ENCODE data around the gene MREG. TPM values are rescaled to one million over a fixed set of nuclear protein-coding genes. Genes with fewer than 3 reads are reported as not detected.
"Not testable (repeated sequence)": the region's sequence is repeated elsewhere in the genome, so short reads cannot be mapped to it uniquely, and the experiment has no call there.

MREG gene
- total RNA-seq, 1 experiment from 2014 or later, result 16.9 TPM

GRCh38 chr2:215958257-215958656 is 55.1 kb downstream of the MREG start:
- ChIA-PET CTCF (no interaction called here), POLR2A (no interaction called here), RAD21 (ENCODE audit: low non-redundant PET in 1 of 2, low total read pairs in 2 of 2, uncharacterized antibody in 2 of 2, unreplicated experiment in 2 of 2) (no interaction called here)
- Histone ChIP-seq H3K27ac (ENCODE audit: low read depth, low read length) (no peak overlapping the region), H3K27me3 (ENCODE audit: insufficient read depth, low read length) (no peaks in the 10 kb centered on the region), H3K9me2 (ENCODE audit: insufficient read depth) (no peaks in the 10 kb centered on the region), H2AFZ (ENCODE audit: low read depth, low read length, poor library complexity, severe bottlenecking) (no peak overlapping the region), H3K36me3 (ENCODE audit: control insufficient read depth in 1 of 2, insufficient read depth in 2 of 2, low read length in 2 of 2) (no peaks in the 10 kb centered on the region), H3K79me2 (ENCODE audit: insufficient read depth, low read length) (no peaks in the 10 kb centered on the region), H3K4me3 (replicated peaks in 1 of 2; ENCODE audit: low read depth in 1 of 2, low read length in 2 of 2) (no peak overlapping the region), H4K20me1 (ENCODE audit: insufficient read depth) (no peaks in the 10 kb centered on the region), H3K4me1 (ENCODE audit: control insufficient read depth in 1 of 2, insufficient read depth in 2 of 2, low read length in 2 of 2) (no peaks in the 10 kb centered on the region), H3K9me3 (ENCODE audit: control insufficient read depth in 1 of 2, insufficient read depth in 1 of 2, low read depth in 1 of 2, low read length in 2 of 2) (no peaks in the 10 kb centered on the region), H3K4me2 (ENCODE audit: low read length) (no peak overlapping the region), H3K9ac (ENCODE audit: low read length) (no peak overlapping the region)
- BruUV-seq (replicated peaks), result no TSS peak
- DNase-seq (ENCODE audit: low read depth, low spot score), result no peak
- intact Hi-C loops (cut with micrococcal nuclease), result no loop called here
- no peak for ATAC-seq
- TF ChIP-seq SP1 (IDR thresholded peaks at IDR 0.05; ENCODE audit: low read depth), result no peak
- no peak for TF ChIP-seq ZBTB33 (IDR thresholded peaks at IDR 0.05; ENCODE audit: extremely low read depth, insufficient replicate concordance, low read length)
- no peak for TF ChIP-seq CEBPB (IDR thresholded peaks at IDR 0.05; ENCODE audit: low read depth)
- no peak for TF ChIP-seq EZH2phosphoT487 (IDR thresholded peaks at IDR 0.05; ENCODE audit: borderline replicate concordance)

DNA sequence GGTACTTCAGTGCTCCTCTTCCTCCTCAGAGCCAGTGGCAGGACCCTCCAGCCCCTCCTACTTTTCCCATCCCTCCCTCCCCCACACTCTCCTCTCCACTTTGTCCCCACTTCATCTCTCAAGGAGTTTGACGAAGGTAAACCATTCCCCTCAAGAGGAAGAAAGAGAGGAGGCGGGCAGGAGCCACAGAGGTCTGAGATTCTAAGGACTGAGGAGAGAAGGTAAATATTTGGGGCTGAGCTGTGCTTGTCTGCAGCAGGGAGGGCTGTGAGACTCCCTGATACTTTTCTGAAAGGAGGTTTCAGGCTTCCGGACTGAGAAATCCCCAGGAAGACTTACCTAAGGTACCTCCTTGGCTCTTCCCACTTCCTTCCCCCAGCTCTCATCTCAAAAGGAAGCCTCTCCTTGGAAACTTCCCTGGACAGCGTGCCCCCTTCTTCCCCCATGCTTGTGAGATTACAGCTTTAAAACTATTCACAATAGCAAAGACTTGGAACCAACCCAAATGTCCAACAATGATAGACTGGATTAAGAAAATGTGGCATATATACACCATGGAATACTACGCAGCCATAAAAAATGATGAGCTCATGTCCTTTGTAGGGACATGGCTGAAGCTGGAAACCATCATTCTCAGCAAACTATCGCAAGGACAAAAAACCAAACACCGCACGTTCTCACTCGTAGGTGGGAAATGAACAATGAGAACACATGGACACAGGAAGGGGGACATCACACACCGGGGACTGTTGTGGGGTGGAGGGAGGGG is 55.8 kb downstream of the MREG start:
- DNase-seq (ENCODE audit: low read depth, low spot score); POLR2A ChIA-PET; H2AFZ ChIP-seq (ENCODE audit: low read depth, low read length, poor library complexity, severe bottlenecking); H3K4me2 ChIP-seq (ENCODE audit: low read length); RAD21 ChIA-PET (ENCODE audit: low non-redundant PET in 1 of 2, low total read pairs in 2 of 2, uncharacterized antibody in 2 of 2, unreplicated experiment in 2 of 2); H3K9ac ChIP-seq (ENCODE audit: low read length); H4K20me1 ChIP-seq (ENCODE audit: insufficient read depth); H3K36me3 ChIP-seq (ENCODE audit: control insufficient read depth in 1 of 2, insufficient read depth in 2 of 2, low read length in 2 of 2); H3K27ac ChIP-seq (ENCODE audit: low read depth, low read length); H3K79me2 ChIP-seq (ENCODE audit: insufficient read depth, low read length); H3K4me3 ChIP-seq (replicated peaks in 1 of 2; ENCODE audit: low read depth in 1 of 2, low read length in 2 of 2); H3K27me3 ChIP-seq (ENCODE audit: insufficient read depth, low read length); BruUV-seq (replicated peaks); H3K4me1 ChIP-seq (ENCODE audit: control insufficient read depth in 1 of 2, insufficient read depth in 2 of 2, low read length in 2 of 2); H3K9me3 ChIP-seq (ENCODE audit: control insufficient read depth in 1 of 2, insufficient read depth in 1 of 2, low read depth in 1 of 2, low read length in 2 of 2); intact Hi-C loops (cut with micrococcal nuclease); ATAC-seq; CTCF ChIA-PET; H3K9me2 ChIP-seq (ENCODE audit: insufficient read depth): not testable (repeated sequence)

All from HCT116 (cell line).